GM12878 (cell line): Measurements from ENCODE around the gene PRLH. TPM values are rescaled to one million over a fixed set of nuclear protein-coding genes. Genes with fewer than 3 reads are reported as not detected.

Source experiments
- ATAC-seq: fragments of 200-7000 bp; cut with Tn5 transposase; 3 replicates; pipeline ENCODE4 v1.9.1; 2020; ENCODE audit warnings: mild to moderate bottlenecking, moderate library complexity
- BruUV-seq: library from RNA; stranded (reverse); fragments of 400-500 nt; replicated peaks from 2 replicates; lab custom pipeline; 2021; lab: Mats Ljungman, UMichigan
- CTCF ChIA-PET: fragments of 300-600 bp; sonication (Branson Sonifier 250); formaldehyde crosslinking; extraction: SDS; loops from one replicate; lab custom pipeline; 2021; ENCODE audit warnings: inconsistent platforms; lab: Yijun Ruan, JAX
- POLR2A ChIA-PET: fragments of 350-600 bp; formaldehyde crosslinking; extraction: SDS; loops from one replicate; lab custom pipeline; 2021; ENCODE audit warnings: inconsistent platforms; lab: Charles Lee
- RAD21 ChIA-PET: fragments of 300-600 bp; sonication (Branson Sonifier 250); formaldehyde crosslinking; loops from one replicate; lab custom pipeline; 2023; ENCODE audit warnings: antibody characterized with exemption; ENCODE audit not compliant: unreplicated experiment; lab: Charles Lee
- SMC1A ChIA-PET: fragments of 300-600 bp; sonication (Branson Sonifier 250); formaldehyde crosslinking; loops from one replicate; lab custom pipeline; 2023; ENCODE audit not compliant: unreplicated experiment, uncharacterized antibody; lab: Charles Lee
- DNase-seq: peaks from one replicate; pipeline ENCODE4 v3.0.0-alpha.2; 2011; ENCODE audit warnings: low read depth, low spot score
- FAIRE-seq: peaks from 3 replicates; lab custom pipeline; 2011; peaks lifted over from hg19 to GRCh38; lab: Jason Lieb, UNC
- H2AFZ ChIP-seq: 2 replicates; pipeline ENCODE4 v1.6.0; 2011; ENCODE audit warnings: low read depth, low read length, control low read depth; ENCODE audit not compliant: control insufficient read depth
- H3K27ac ChIP-seq: 2 replicates; pipeline ENCODE4 v1.5.1; 2011; ENCODE audit warnings: control low read depth; ENCODE audit not compliant: control insufficient read depth, insufficient read depth
- H3K27me3 ChIP-seq, 2 experiments: replicated peaks in 1 of 2; 2 replicates each; pipeline versions ENCODE4 v1.6.0 to v1.6.1; 2011; ENCODE audit warnings: low read length in 1 of 2; ENCODE audit not compliant: control insufficient read depth in 2 of 2, insufficient read depth in 2 of 2
- H3K36me3 ChIP-seq, 2 experiments: 2 replicates each; pipeline ENCODE4 v1.5.1; 2011; ENCODE audit warnings: low read length in 1 of 2; ENCODE audit not compliant: control insufficient read depth in 2 of 2, insufficient read depth in 2 of 2
- H3K4me1 ChIP-seq: 2 replicates; pipeline ENCODE4 v1.6.1; 2011; ENCODE audit warnings: mild to moderate bottlenecking, low read length, moderate library complexity, mixed read lengths; ENCODE audit not compliant: control insufficient read depth, insufficient read depth
- H3K4me2 ChIP-seq: 2 replicates; pipeline ENCODE4 v1.6.0; 2011; ENCODE audit warnings: control low read depth; ENCODE audit not compliant: control insufficient read depth, insufficient read depth
- H3K4me3 ChIP-seq: fragments of 200-600 bp; sonication (generic); 2 replicates; pipeline ENCODE4 v1.5.1; 2016
- H3K79me2 ChIP-seq: 2 replicates; pipeline ENCODE4 v1.6.0; 2011; ENCODE audit warnings: low read length; ENCODE audit not compliant: control insufficient read depth, insufficient read depth
- H3K9ac ChIP-seq: 2 replicates; pipeline ENCODE4 v1.8.0; 2011; ENCODE audit warnings: low read length, control low read depth, mixed read lengths; ENCODE audit not compliant: control insufficient read depth, insufficient read depth
- H3K9me3 ChIP-seq: replicated peaks from 3 replicates; pipeline ENCODE4 v1.5.1; 2011; ENCODE audit warnings: mild to moderate bottlenecking, low read length; ENCODE audit not compliant: control insufficient read depth, insufficient read depth
- H4K20me1 ChIP-seq: 2 replicates; pipeline ENCODE4 v1.6.0; 2011; ENCODE audit not compliant: control insufficient read depth, insufficient read depth
- ATF7 ChIP-seq: fragments of 450-650 bp; IDR thresholded peaks from 2 replicates; pipeline ENCODE4 v1.6.1; 2016; ENCODE audit warnings: low read depth, mild to moderate bottlenecking
- CREB1 ChIP-seq: IDR thresholded peaks from 2 replicates; pipeline ENCODE4 v1.6.1; 2012; ENCODE audit warnings: low read depth, mild to moderate bottlenecking, inconsistent platforms
- FOXM1 ChIP-seq: IDR thresholded peaks from 2 replicates; pipeline ENCODE4 v1.6.1; 2012; ENCODE audit warnings: low read depth, mild to moderate bottlenecking, inconsistent platforms, low read length, moderate library complexity
- MYB ChIP-seq: fragments of 150-350 bp; IDR thresholded peaks from 2 replicates; pipeline ENCODE4 v1.6.1; 2014; ENCODE audit warnings: mild to moderate bottlenecking, low read depth, low read length, borderline replicate concordance
- SMAD5 ChIP-seq: IDR thresholded peaks from 2 replicates; pipeline ENCODE4 v1.6.1; 2016; ENCODE audit warnings: antibody characterized with exemption, low read depth
- WGBS: methylation state at CpG from one replicate; pipeline ENCODE4 v1.1.6; 2016; ENCODE audit warnings: low lambda C conversion rate; ENCODE audit not compliant: insufficient replicate concordance, insufficient coverage; ENCODE audit errors: missing lambda C conversion rate; 5-methylcytosine and 5-hydroxymethylcytosine counted together
- in situ Hi-C: fragments of 300-500 bp; cut with MboI; formaldehyde crosslinking; loops from 9 replicates; pipeline ENCODE4 v1.14.3; 2018; ENCODE audit warnings: mixed read lengths
- intact Hi-C: fragments of 100-400 bp; cut with micrococcal nuclease; formaldehyde crosslinking; loops from one replicate; pipeline ENCODE4 v1.14.2; 2022; ENCODE audit not compliant: unreplicated experiment
- polyA plus RNA-seq, 11 experiments: library from polyadenylated mRNA; depleted of rRNA in 4 of 11; unstranded in 6 of 11; stranded (reverse) in 5 of 11; fragments of >200 nt; fragmentation: Nextera tagmentation in 4 of 11; fragmentation: Illumina TruSeq in 1 of 11; extraction: Ambion mirVana in 4 of 11; extraction: Trizol in 1 of 11; gene quantifications; 1 replicate in 1 of 11; 2 replicates in 10 of 11; pipeline versions ENCODE4 v1.2.1 to v1.2.3, GENCODE V29; 2011 to 2016; ENCODE audit warnings: inconsistent platforms in 2 of 11, missing spikeins in 2 of 11, low read depth in 1 of 11
- total RNA-seq, 4 experiments: library from RNA; depleted of rRNA in 3 of 4; stranded (reverse); fragments of >200 nt in 3 of 4; fragmentation: Illumina TruSeq in 1 of 4; extraction: Trizol in 1 of 4; gene quantifications; 2 replicates each; pipeline versions ENCODE4 v1.2.1 to v1.2.3, GENCODE V29; 2013 to 2021
- TF ChIP-seq, protein P1 (sequence below): fragments of 450-650 bp; IDR thresholded peaks from 2 replicates; pipeline ENCODE4 v1.6.1; 2017; ENCODE audit warnings: mild to moderate bottlenecking, moderate library complexity

The PRLH gene
- total and polyA plus RNA-seq, 10 of the 15 experiments (the other 5 are each of a cell fraction or from before 2014, with no cell fraction given), result not detected

DNA sequence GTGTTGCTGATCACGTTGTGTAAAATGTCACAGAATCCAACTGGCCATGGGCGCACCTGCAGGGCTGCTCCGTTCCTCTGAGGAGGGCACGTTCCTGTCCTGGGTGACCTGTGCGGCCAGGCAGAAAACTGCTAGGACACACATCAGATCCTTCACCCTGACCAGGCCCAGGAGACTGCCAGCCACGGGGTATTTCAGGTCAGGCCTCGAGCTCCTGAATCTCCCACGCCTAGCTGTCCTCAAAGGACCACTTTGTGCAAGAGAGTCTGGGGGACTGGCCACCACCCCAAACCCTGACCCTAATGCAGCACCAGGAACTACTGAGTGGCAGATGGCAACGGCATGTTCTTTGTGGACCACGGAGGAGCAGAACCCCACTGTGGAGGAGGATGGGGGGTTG is 11.1 kb downstream of the PRLH start:
- in situ Hi-C loops, result no loop called here
- Histone ChIP-seq H3K36me3 (no peaks in the 10 kb centered on the region), H2AFZ (no peak overlapping the region)
- no peak for DNase-seq
- WGBS, result 40% methylated on average over 10 of the region's 10 CpGs
- TF ChIP-seq SMAD5, result no peak
- no peak for TF ChIP-seq CREB1
- no peak for TF ChIP-seq ATF7
- TF ChIP-seq MYB, result no peak
- TF ChIP-seq FOXM1, result no peak
- TF ChIP-seq, protein P1, sequence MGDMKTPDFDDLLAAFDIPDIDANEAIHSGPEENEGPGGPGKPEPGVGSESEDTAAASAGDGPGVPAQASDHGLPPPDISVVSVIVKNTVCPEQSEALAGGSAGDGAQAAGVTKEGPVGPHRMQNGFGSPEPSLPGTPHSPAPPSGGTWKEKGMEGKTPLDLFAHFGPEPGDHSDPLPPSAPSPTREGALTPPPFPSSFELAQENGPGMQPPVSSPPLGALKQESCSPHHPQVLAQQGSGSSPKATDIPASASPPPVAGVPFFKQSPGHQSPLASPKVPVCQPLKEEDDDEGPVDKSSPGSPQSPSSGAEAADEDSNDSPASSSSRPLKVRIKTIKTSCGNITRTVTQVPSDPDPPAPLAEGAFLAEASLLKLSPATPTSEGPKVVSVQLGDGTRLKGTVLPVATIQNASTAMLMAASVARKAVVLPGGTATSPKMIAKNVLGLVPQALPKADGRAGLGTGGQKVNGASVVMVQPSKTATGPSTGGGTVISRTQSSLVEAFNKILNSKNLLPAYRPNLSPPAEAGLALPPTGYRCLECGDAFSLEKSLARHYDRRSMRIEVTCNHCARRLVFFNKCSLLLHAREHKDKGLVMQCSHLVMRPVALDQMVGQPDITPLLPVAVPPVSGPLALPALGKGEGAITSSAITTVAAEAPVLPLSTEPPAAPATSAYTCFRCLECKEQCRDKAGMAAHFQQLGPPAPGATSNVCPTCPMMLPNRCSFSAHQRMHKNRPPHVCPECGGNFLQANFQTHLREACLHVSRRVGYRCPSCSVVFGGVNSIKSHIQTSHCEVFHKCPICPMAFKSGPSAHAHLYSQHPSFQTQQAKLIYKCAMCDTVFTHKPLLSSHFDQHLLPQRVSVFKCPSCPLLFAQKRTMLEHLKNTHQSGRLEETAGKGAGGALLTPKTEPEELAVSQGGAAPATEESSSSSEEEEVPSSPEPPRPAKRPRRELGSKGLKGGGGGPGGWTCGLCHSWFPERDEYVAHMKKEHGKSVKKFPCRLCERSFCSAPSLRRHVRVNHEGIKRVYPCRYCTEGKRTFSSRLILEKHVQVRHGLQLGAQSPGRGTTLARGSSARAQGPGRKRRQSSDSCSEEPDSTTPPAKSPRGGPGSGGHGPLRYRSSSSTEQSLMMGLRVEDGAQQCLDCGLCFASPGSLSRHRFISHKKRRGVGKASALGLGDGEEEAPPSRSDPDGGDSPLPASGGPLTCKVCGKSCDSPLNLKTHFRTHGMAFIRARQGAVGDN, result no peak
- TF ChIP-seq, all 136 proteins: peak for 0
- ChIA-PET CTCF (interaction anchor here (1.3 kb wide), 1 partner anchor 65 kb away, joined by 6 read pairs; no protein-coding TSS in a partner anchor), POLR2A (no interaction called here), SMC1A (no interaction called here), RAD21 (no interaction called here)
- no TSS peak for BruUV-seq
- H3K4me2 ChIP-seq, result no peak overlapping the region
- H3K27me3 ChIP-seq, result peaks cover 0 to 2% of the 10 kb centered on the region in 2 experiments; a peak in 1 of 4 replicates
- H3K79me2 ChIP-seq, result no peaks in the 10 kb centered on the region
- no peaks in the 10 kb centered on the region for H4K20me1 ChIP-seq
- no peaks in the 10 kb centered on the region for H3K9me3 ChIP-seq
- no peak overlapping the region for H3K4me3 ChIP-seq
- no peak overlapping the region for H3K27ac ChIP-seq
- no peaks in the 10 kb centered on the region for H3K4me1 ChIP-seq
- H3K9ac ChIP-seq, result no peak overlapping the region
- FAIRE-seq (no peak), ATAC-seq (no peak)
- intact Hi-C loops, result no loop called here
